GM18870 (cell line): ENCODE results near the gene PACRG.

Experiments used
- ATAC-seq: cut with Tn5 transposase; IDR thresholded peaks from one replicate; pipeline ENCODE4 v1.9.1; 2021; ENCODE audit warnings: moderate library complexity; ENCODE audit not compliant: unreplicated experiment

Gene PACRG

GRCh38 chr6:163123098-163123497 is 395.3 kb downstream of the PACRG start:
- ATAC-seq: no peak

GRCh38 chr6:163126741-163127140 is 399.0 kb downstream of the PACRG start:
- no peak for ATAC-seq

GRCh38 chr6:163127587-163127986 is 399.8 kb downstream of the PACRG start:
- no peak for ATAC-seq

GRCh38 chr6:163128324-163128723 is 400.6 kb downstream of the PACRG start:
- ATAC-seq: no peak

GRCh38 chr6:163132050-163132750 is 404.4 kb downstream of the PACRG start:
- no peak for ATAC-seq

GRCh38 chr6:163133017-163133416 is 405.2 kb downstream of the PACRG start:
- no peak for ATAC-seq

GRCh38 chr6:163133691-163134090 is 405.9 kb downstream of the PACRG start:
- ATAC-seq: no peak

GRCh38 chr6:163136681-163137397 is 409.1 kb downstream of the PACRG start:
- no peak for ATAC-seq

- ATAC-seq: no peak
Measured at GRCh38 chr6:163137398-163137881, 409.7 kb downstream of the PACRG start.

- ATAC-seq: no peak
Measured at GRCh38 chr6:163146036-163146435, 418.3 kb downstream of the PACRG start.

GRCh38 chr6:163147994-163148393 is 420.2 kb downstream of the PACRG start:
- ATAC-seq: no peak

GRCh38 chr6:163148451-163149278 is 420.9 kb downstream of the PACRG start:
- ATAC-seq: no peak

- no peak for ATAC-seq
Measured at GRCh38 chr6:163149279-163149848, 421.6 kb downstream of the PACRG start.

GRCh38 chr6:163151212-163151611 is 423.4 kb downstream of the PACRG start:
- no peak for ATAC-seq

- ATAC-seq: no peak
Measured at GRCh38 chr6:163152701-163153100, 424.9 kb downstream of the PACRG start.

- no peak for ATAC-seq
Measured at GRCh38 chr6:163159110-163159509, 431.3 kb downstream of the PACRG start.

GRCh38 chr6:163159689-163160088 is 431.9 kb downstream of the PACRG start:
- ATAC-seq: no peak

GRCh38 chr6:163162007-163162873 is 434.5 kb downstream of the PACRG start:
- ATAC-seq: no peak

GRCh38 chr6:163162874-163163213 is 435.1 kb downstream of the PACRG start:
- ATAC-seq: no peak

- ATAC-seq: no peak
Measured at GRCh38 chr6:163164175-163164900, 436.6 kb downstream of the PACRG start.
